ENCODE measurements around the gene SRMS.

The SRMS gene

GRCh38 chr20:63544241-63544957, 3.1 kb downstream of the SRMS start:
- Histone ChIP-seq H3K9me3 (ENCODE audit: control extremely low read depth in 1 of 5, control insufficient read depth in 4 of 5, insufficient read depth in 2 of 5, low read depth in 1 of 5, low read length in 4 of 5) (no peaks in the 10 kb centered on the region), H3K27me3 (replicated peaks in 2 of 5; ENCODE audit: control insufficient read depth in 4 of 5, insufficient read depth in 5 of 5, low read length in 4 of 5) (peaks cover 0 to 30% (median 7%) of the 10 kb centered on the region in 5 experiments), H3K4me1 (ENCODE audit: control extremely low read depth in 1 of 4, control insufficient read depth in 4 of 4, insufficient read depth in 4 of 4, low read length in 3 of 4) (peaks cover 0 to 3% (median 0%) of the 10 kb centered on the region in 4 experiments), H3K4me3 (ENCODE audit: control insufficient read depth in 1 of 7, extremely low read depth in 1 of 7, insufficient read depth in 4 of 7, low read depth in 2 of 7, low read length in 6 of 7) (no peak overlapping the region), H3K27ac (ENCODE audit: insufficient read depth in 1 of 2, low read depth in 1 of 2, low read length in 2 of 2, poor library complexity in 1 of 2, severe bottlenecking in 2 of 2) (no peak overlapping the region), H3K36me3 (ENCODE audit: control insufficient read depth in 4 of 4, insufficient read depth in 4 of 4, low read length in 3 of 4) (no peaks in the 10 kb centered on the region)
- DNase-seq: no peak
- 92% methylated on average over 24 of the region's 27 CpGs for WGBS (ENCODE audit: insufficient coverage)
- CTCF ChIA-PET: interaction anchor here (0.5 to 1.8 kb wide), 5 partner anchors 8 to 41 kb away, joined by 3 to 4 read pairs (median 4); no protein-coding TSS in a partner anchor
- POLR2A ChIA-PET: no interaction called here

- WGBS (ENCODE audit: insufficient coverage): 94% methylated on average over 6 of the region's 6 CpGs
- ChIA-PET CTCF (interaction anchor here (1.3 to 1.8 kb wide), 3 partner anchors 9 to 23 kb away, joined by 3 to 5 read pairs (median 4); no protein-coding TSS in a partner anchor), POLR2A (no interaction called here)
- Histone ChIP-seq H3K4me1 (ENCODE audit: control extremely low read depth in 1 of 4, control insufficient read depth in 4 of 4, insufficient read depth in 4 of 4, low read length in 3 of 4) (peaks cover 0 to 5% (median 2%) of the 10 kb centered on the region in 4 experiments), H3K36me3 (ENCODE audit: control insufficient read depth in 4 of 4, insufficient read depth in 4 of 4, low read length in 3 of 4) (no peaks in the 10 kb centered on the region), H3K4me3 (ENCODE audit: control insufficient read depth in 1 of 7, extremely low read depth in 1 of 7, insufficient read depth in 4 of 7, low read depth in 2 of 7, low read length in 6 of 7) (no peak overlapping the region), H3K9me3 (ENCODE audit: control extremely low read depth in 1 of 5, control insufficient read depth in 4 of 5, insufficient read depth in 2 of 5, low read depth in 1 of 5, low read length in 4 of 5) (no peaks in the 10 kb centered on the region), H3K27ac (ENCODE audit: insufficient read depth in 1 of 2, low read depth in 1 of 2, low read length in 2 of 2, poor library complexity in 1 of 2, severe bottlenecking in 2 of 2) (no peak overlapping the region), H3K27me3 (replicated peaks in 2 of 5; ENCODE audit: control insufficient read depth in 4 of 5, insufficient read depth in 5 of 5, low read length in 4 of 5) (peaks cover 0 to 27% (median 6%) of the 10 kb centered on the region in 5 experiments)
- DNase-seq: no peak
Observed at GRCh38 chr20:63543733-63544132, 3.8 kb downstream of the SRMS start.

GRCh38 chr20:63543131-63543530, 4.4 kb downstream of the SRMS start:
- DNase-seq: no peak
- Histone ChIP-seq H3K4me3 (ENCODE audit: control insufficient read depth in 1 of 7, extremely low read depth in 1 of 7, insufficient read depth in 4 of 7, low read depth in 2 of 7, low read length in 6 of 7) (no peak overlapping the region), H3K27ac (ENCODE audit: insufficient read depth in 1 of 2, low read depth in 1 of 2, low read length in 2 of 2, poor library complexity in 1 of 2, severe bottlenecking in 2 of 2) (no peak overlapping the region), H3K4me1 (ENCODE audit: control extremely low read depth in 1 of 4, control insufficient read depth in 4 of 4, insufficient read depth in 4 of 4, low read length in 3 of 4) (peaks cover 0 to 11% (median 6%) of the 10 kb centered on the region in 4 experiments), H3K27me3 (replicated peaks in 2 of 5; ENCODE audit: control insufficient read depth in 4 of 5, insufficient read depth in 5 of 5, low read length in 4 of 5) (peaks cover 0 to 21% (median 4%) of the 10 kb centered on the region in 5 experiments), H3K9me3 (ENCODE audit: control extremely low read depth in 1 of 5, control insufficient read depth in 4 of 5, insufficient read depth in 2 of 5, low read depth in 1 of 5, low read length in 4 of 5) (no peaks in the 10 kb centered on the region), H3K36me3 (ENCODE audit: control insufficient read depth in 4 of 4, insufficient read depth in 4 of 4, low read length in 3 of 4) (no peaks in the 10 kb centered on the region)
- CTCF ChIA-PET: interaction anchor here (1.2 to 1.8 kb wide), 3 partner anchors 10 to 23 kb away, joined by 4 to 5 read pairs (median 4); partner anchors contain the start of gene PPDPF
- 100% methylated on average over 4 of the region's 10 CpGs for WGBS (ENCODE audit: insufficient coverage)
- POLR2A ChIA-PET: interaction anchor here (0.6 kb wide), 1 partner anchor 20 kb away, joined by 3 read pairs; no protein-coding TSS in a partner anchor

- DNase-seq: no peak
- WGBS (ENCODE audit: insufficient coverage): 94% methylated on average over 10 of the region's 10 CpGs
- peaks cover 0 to 16% (median 2%) of the 10 kb centered on the region in 5 experiments for H3K27me3 ChIP-seq (replicated peaks in 2 of 5; ENCODE audit: control insufficient read depth in 4 of 5, insufficient read depth in 5 of 5, low read length in 4 of 5)
- no peak overlapping the region for H3K27ac ChIP-seq (ENCODE audit: insufficient read depth in 1 of 2, low read depth in 1 of 2, low read length in 2 of 2, poor library complexity in 1 of 2, severe bottlenecking in 2 of 2)
- ChIA-PET CTCF (interaction anchor here (1.2 to 1.8 kb wide), 3 partner anchors 10 to 24 kb away, joined by 4 to 5 read pairs (median 4); partner anchors contain the start of gene PPDPF), POLR2A (no interaction called here)
- H3K4me1 ChIP-seq (ENCODE audit: control extremely low read depth in 1 of 4, control insufficient read depth in 4 of 4, insufficient read depth in 4 of 4, low read length in 3 of 4): peaks cover 0 to 15% (median 9%) of the 10 kb centered on the region in 4 experiments
- no peaks in the 10 kb centered on the region for H3K9me3 ChIP-seq (ENCODE audit: control extremely low read depth in 1 of 5, control insufficient read depth in 4 of 5, insufficient read depth in 2 of 5, low read depth in 1 of 5, low read length in 4 of 5)
- H3K4me3 ChIP-seq (ENCODE audit: control insufficient read depth in 1 of 7, extremely low read depth in 1 of 7, insufficient read depth in 4 of 7, low read depth in 2 of 7, low read length in 6 of 7): no peak overlapping the region
- H3K36me3 ChIP-seq (ENCODE audit: control insufficient read depth in 4 of 4, insufficient read depth in 4 of 4, low read length in 3 of 4): no peaks in the 10 kb centered on the region
Observed at GRCh38 chr20:63542696-63543095, 4.9 kb downstream of the SRMS start.

- H3K27ac ChIP-seq (ENCODE audit: insufficient read depth in 1 of 2, low read depth in 1 of 2, low read length in 2 of 2, poor library complexity in 1 of 2, severe bottlenecking in 2 of 2): no peak overlapping the region
- ChIA-PET POLR2A (no interaction called here), CTCF (interaction anchor here (1.2 to 1.8 kb wide), 2 partner anchors 21 to 24 kb away, joined by 4 read pairs; partner anchors contain the start of gene PPDPF)
- H3K4me3 ChIP-seq (ENCODE audit: control insufficient read depth in 1 of 7, extremely low read depth in 1 of 7, insufficient read depth in 4 of 7, low read depth in 2 of 7, low read length in 6 of 7): no peak overlapping the region
- DNase-seq: no peak
- peaks cover 0 to 11% (median 2%) of the 10 kb centered on the region in 5 experiments for H3K27me3 ChIP-seq (replicated peaks in 2 of 5; ENCODE audit: control insufficient read depth in 4 of 5, insufficient read depth in 5 of 5, low read length in 4 of 5)
- WGBS (ENCODE audit: insufficient coverage): 95% methylated on average over 36 of the region's 36 CpGs
- H3K4me1 ChIP-seq (ENCODE audit: control extremely low read depth in 1 of 4, control insufficient read depth in 4 of 4, insufficient read depth in 4 of 4, low read length in 3 of 4): peaks cover 0 to 21% (median 15%) of the 10 kb centered on the region in 4 experiments
- H3K36me3 ChIP-seq (ENCODE audit: control insufficient read depth in 4 of 4, insufficient read depth in 4 of 4, low read length in 3 of 4): no peaks in the 10 kb centered on the region
- H3K9me3 ChIP-seq (ENCODE audit: control extremely low read depth in 1 of 5, control insufficient read depth in 4 of 5, insufficient read depth in 2 of 5, low read depth in 1 of 5, low read length in 4 of 5): no peaks in the 10 kb centered on the region
Observed at GRCh38 chr20:63542031-63542559, 5.5 kb downstream of the SRMS start.

GRCh38 chr20:63541371-63541770, 6.2 kb downstream of the SRMS start:
- DNase-seq: no peak
- WGBS (ENCODE audit: insufficient coverage): 97% methylated on average over 28 of the region's 28 CpGs
- Histone ChIP-seq H3K27ac (ENCODE audit: insufficient read depth in 1 of 2, low read depth in 1 of 2, low read length in 2 of 2, poor library complexity in 1 of 2, severe bottlenecking in 2 of 2) (no peak overlapping the region), H3K36me3 (ENCODE audit: control insufficient read depth in 4 of 4, insufficient read depth in 4 of 4, low read length in 3 of 4) (no peaks in the 10 kb centered on the region), H3K9me3 (ENCODE audit: control extremely low read depth in 1 of 5, control insufficient read depth in 4 of 5, insufficient read depth in 2 of 5, low read depth in 1 of 5, low read length in 4 of 5) (no peaks in the 10 kb centered on the region), H3K4me1 (ENCODE audit: control extremely low read depth in 1 of 4, control insufficient read depth in 4 of 4, insufficient read depth in 4 of 4, low read length in 3 of 4) (peaks cover 0 to 26% (median 19%) of the 10 kb centered on the region in 4 experiments), H3K4me3 (ENCODE audit: control insufficient read depth in 1 of 7, extremely low read depth in 1 of 7, insufficient read depth in 4 of 7, low read depth in 2 of 7, low read length in 6 of 7) (no peak overlapping the region), H3K27me3 (replicated peaks in 2 of 5; ENCODE audit: control insufficient read depth in 4 of 5, insufficient read depth in 5 of 5, low read length in 4 of 5) (peaks cover 0 to 4% (median 0%) of the 10 kb centered on the region in 5 experiments)
- ChIA-PET POLR2A (no interaction called here), CTCF (no interaction called here)

Data from common myeloid progenitor, CD34-positive (primary cell).